ENCODE data around the gene DAB2IP.
A peak's percentile ranks its signal among the peaks of the same experiment; 100 is the strongest.

DAB2IP gene

DNA sequence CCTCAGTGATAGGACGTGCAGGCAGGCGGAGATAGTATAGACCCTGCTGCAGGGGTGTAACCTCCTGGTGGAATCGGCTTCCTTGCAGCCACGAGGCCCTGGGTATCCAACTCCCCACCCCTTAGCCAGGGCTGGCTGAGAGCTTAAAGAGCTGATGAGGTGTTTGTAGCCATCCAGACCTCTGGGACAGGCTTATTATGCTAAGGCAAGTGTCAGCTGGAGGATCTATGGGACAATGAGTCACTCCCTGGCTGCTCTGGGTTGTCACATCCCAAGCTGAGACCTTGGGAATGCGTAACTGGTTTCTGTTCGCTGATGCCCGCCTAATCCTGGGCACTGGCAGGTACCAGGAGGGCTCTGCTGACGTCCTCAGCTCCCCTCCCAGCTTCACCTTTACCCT lies 38.9 kb downstream of the DAB2IP start:
- no peaks in the 10 kb centered on the region for H3K36me3 ChIP-seq (ENCODE audit: insufficient read depth, low read length)
- H3K27me3 ChIP-seq (ENCODE audit: insufficient read depth, low read length), result no peaks in the 10 kb centered on the region
- no peaks in the 10 kb centered on the region for H3K9me3 ChIP-seq (ENCODE audit: low read length)
- peaks cover 11% of the 10 kb centered on the region for H3K4me1 ChIP-seq (ENCODE audit: insufficient read depth, low read length)
- no peak overlapping the region for H2AFZ ChIP-seq (ENCODE audit: low read depth, low read length)
- no peak overlapping the region for H3K4me3 ChIP-seq (ENCODE audit: low read length)

DNA sequence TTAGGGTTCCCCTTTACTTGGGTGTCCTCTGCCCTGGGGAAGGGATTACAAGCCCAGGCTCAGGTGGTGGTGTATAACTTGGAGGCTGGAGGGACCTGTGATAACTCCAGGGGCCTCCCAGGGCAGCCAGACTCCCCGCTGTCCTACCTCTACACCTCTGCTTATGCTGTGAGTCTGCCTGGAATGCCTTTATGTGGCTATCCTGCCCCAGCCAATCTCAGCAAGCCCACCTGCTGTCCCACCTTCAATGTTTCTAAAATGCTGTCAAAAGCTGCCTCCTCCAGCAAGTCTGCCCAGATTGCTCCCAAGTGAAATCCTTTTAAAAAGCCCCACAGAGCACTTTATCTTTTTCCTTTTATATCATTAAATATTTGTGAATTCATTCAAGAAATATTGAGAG lies 39.3 kb downstream of the DAB2IP start:
- Histone ChIP-seq H3K4me1 (ENCODE audit: insufficient read depth, low read length) (peaks cover 12% of the 10 kb centered on the region), H3K9me3 (ENCODE audit: low read length) (no peaks in the 10 kb centered on the region), H3K4me3 (ENCODE audit: low read length) (no peak overlapping the region), H2AFZ (ENCODE audit: low read depth, low read length) (no peak overlapping the region), H3K27me3 (ENCODE audit: insufficient read depth, low read length) (no peaks in the 10 kb centered on the region), H3K36me3 (ENCODE audit: insufficient read depth, low read length) (no peaks in the 10 kb centered on the region)

DNA sequence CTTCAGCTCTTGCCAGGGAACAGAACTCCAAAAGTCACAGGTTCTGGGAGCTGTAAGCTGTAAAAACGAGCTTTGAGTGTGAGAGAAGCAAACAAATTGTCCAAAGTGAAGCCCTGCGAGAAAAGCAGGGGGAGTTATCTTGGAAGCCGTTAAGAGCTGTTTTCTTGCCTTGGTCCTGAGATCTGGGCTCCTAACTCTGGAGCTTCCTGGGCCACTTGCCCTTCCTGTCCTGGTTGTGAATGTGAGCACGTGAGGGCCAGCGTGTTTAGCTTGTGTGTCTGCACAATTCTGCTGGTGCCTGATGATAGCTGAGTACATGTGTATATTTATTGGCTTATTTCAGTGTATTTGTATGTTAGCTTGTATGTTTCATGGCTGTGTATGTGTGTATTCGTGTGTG lies 40.5 kb downstream of the DAB2IP start:
- Histone ChIP-seq H3K4me3 (ENCODE audit: low read length) (no peak overlapping the region), H3K27me3 (ENCODE audit: insufficient read depth, low read length) (no peaks in the 10 kb centered on the region), H3K4me1 (ENCODE audit: insufficient read depth, low read length) (peaks cover 12% of the 10 kb centered on the region), H3K9me3 (ENCODE audit: low read length) (no peaks in the 10 kb centered on the region), H2AFZ (ENCODE audit: low read depth, low read length) (no peak overlapping the region), H3K36me3 (ENCODE audit: insufficient read depth, low read length) (no peaks in the 10 kb centered on the region)

DNA sequence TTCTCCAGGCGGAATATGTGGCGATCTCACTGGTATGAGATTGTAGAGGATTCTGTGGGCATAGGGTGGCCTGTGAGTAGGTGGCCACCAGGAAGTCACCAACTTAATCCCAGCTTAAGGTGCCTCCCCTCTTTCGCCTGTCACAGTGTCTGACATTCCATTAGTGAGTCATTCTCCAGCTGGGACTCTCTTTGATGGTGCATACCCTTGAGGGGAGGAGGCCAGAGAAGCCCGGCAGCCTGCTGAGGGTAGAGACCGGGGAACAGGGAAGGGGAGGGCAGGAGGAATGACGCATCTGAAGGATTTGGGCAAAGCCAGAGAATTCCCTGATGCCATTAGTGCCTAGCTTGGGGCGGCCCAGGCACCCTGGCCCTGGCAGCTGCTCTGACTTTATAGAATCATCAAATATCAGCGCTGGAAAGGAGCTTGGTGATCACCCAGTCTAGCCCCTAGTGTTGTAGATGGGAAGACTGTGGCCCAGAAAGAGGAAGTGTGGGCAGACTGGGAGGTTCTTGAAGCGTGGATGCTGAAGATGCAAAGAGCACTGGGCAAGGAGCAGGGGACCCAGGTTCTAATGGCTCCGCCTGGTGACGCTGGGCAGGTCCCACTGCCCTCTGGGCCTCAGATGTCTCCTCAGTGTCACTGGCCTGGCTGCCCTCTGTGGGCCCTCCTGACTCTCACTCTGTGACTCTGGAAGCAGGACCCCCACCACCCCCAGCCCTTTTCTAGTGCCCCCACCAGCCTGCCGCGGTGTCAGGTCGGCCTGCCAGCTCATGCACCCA lies 41.4 kb downstream of the DAB2IP start:
- Histone ChIP-seq H3K4me3 (ENCODE audit: low read length) (no peak overlapping the region), H3K4me1 (ENCODE audit: insufficient read depth, low read length) (peaks cover 12% of the 10 kb centered on the region), H3K27me3 (ENCODE audit: insufficient read depth, low read length) (no peaks in the 10 kb centered on the region), H2AFZ (ENCODE audit: low read depth, low read length) (no peak overlapping the region), H3K36me3 (ENCODE audit: insufficient read depth, low read length) (no peaks in the 10 kb centered on the region), H3K9me3 (ENCODE audit: low read length) (no peaks in the 10 kb centered on the region)

DNA sequence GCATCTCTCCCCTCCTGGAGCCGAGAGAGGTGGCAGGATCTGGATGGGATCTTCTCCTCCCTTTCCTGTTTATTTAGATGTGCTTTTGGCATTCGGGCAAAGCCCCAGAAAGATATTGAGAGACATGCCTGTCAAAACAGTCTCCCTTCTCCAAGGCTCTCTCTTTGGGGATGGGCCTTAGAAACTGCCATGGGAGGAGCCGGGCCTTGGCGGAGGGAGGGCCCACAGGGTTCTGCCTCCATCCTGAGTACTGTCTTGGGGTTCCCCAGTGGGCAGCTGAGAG lies 41.9 kb downstream of the DAB2IP start:
- Histone ChIP-seq H3K27me3 (ENCODE audit: insufficient read depth, low read length) (no peaks in the 10 kb centered on the region), H3K4me3 (ENCODE audit: low read length) (no peak overlapping the region), H3K36me3 (ENCODE audit: insufficient read depth, low read length) (no peaks in the 10 kb centered on the region), H3K4me1 (ENCODE audit: insufficient read depth, low read length) (peaks cover 12% of the 10 kb centered on the region), H2AFZ (ENCODE audit: low read depth, low read length) (no peak overlapping the region), H3K9me3 (ENCODE audit: low read length) (no peaks in the 10 kb centered on the region)

DNA sequence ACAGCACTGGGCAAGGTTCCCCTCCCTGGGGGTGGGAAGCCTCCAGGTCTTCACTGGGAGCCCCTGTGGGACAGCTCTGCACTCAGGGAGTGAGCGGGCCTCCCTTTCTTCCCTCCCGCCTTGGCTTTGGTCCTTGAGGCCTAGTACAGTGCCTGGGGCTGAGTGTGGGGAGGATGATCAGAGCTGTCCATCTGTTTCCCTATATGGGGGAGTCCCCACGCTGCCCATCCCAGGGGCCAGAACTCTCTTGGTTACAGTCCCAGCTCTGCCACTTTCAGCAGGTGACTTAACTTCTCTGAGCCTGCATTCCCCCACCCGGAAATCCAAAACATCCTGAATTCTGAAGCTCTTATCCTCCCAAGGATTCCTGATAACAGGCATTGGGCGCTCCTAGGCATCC lies 42.6 kb downstream of the DAB2IP start:
- no peaks in the 10 kb centered on the region for H3K9me3 ChIP-seq (ENCODE audit: low read length)
- H2AFZ ChIP-seq (ENCODE audit: low read depth, low read length), result no peak overlapping the region
- peaks cover 12% of the 10 kb centered on the region for H3K4me1 ChIP-seq (ENCODE audit: insufficient read depth, low read length)
- no peaks in the 10 kb centered on the region for H3K27me3 ChIP-seq (ENCODE audit: insufficient read depth, low read length)
- no peak overlapping the region for H3K4me3 ChIP-seq (ENCODE audit: low read length)
- H3K36me3 ChIP-seq (ENCODE audit: insufficient read depth, low read length), result no peaks in the 10 kb centered on the region

DNA sequence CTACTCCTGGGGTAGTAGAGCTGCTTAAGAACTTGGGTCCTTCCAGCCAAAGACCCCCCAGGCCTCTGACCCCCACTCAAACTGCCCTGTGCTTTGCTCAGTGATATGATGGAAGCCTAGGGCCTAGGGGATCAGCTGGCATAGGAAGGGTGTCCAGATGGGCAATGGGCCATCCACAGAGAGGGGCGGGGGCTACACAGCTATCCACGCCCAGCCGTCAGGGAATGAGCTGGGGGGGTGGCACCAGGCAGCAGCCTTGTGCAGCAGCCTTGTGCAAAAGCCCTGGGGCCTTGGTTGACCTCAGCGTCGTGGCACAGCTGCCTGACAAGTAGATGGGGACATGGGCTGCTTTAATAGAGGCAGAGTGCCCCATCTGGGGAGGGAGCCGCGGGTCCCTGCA lies 43.2 kb downstream of the DAB2IP start:
- H3K9me3 ChIP-seq (ENCODE audit: low read length), result no peaks in the 10 kb centered on the region
- H3K36me3 ChIP-seq (ENCODE audit: insufficient read depth, low read length), result no peaks in the 10 kb centered on the region
- H3K27me3 ChIP-seq (ENCODE audit: insufficient read depth, low read length), result no peaks in the 10 kb centered on the region
- H2AFZ ChIP-seq (ENCODE audit: low read depth, low read length), result no peak overlapping the region
- H3K4me3 ChIP-seq (ENCODE audit: low read length), result no peak overlapping the region
- H3K4me1 ChIP-seq (ENCODE audit: insufficient read depth, low read length), result peaks cover 12% of the 10 kb centered on the region

DNA sequence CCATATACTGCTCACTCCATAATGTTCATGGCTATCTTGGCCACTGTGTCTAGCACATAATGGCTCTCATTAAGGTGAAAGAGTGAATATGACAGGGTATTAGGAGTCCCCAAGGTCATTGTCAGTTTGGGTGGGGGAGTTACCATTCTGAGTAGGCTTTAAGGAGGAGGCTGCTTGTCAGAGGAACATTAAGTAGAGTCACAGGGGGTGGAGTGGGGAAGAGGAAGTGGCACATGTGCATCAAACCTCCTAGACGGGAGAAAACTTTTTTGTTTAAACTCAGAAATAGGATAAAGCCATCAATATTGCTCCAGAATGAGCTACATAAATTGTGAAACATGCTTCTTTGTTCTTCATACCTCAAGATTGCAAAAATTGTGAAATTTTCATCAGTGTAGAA lies 45.5 kb downstream of the DAB2IP start:
- Histone ChIP-seq H3K4me1 (ENCODE audit: insufficient read depth, low read length) (peaks cover 33% of the 10 kb centered on the region), H3K36me3 (ENCODE audit: insufficient read depth, low read length) (no peaks in the 10 kb centered on the region), H3K27me3 (ENCODE audit: insufficient read depth, low read length) (no peaks in the 10 kb centered on the region), H2AFZ (ENCODE audit: low read depth, low read length) (no peak overlapping the region), H3K4me3 (ENCODE audit: low read length) (no peak overlapping the region), H3K9me3 (ENCODE audit: low read length) (no peaks in the 10 kb centered on the region)

DNA sequence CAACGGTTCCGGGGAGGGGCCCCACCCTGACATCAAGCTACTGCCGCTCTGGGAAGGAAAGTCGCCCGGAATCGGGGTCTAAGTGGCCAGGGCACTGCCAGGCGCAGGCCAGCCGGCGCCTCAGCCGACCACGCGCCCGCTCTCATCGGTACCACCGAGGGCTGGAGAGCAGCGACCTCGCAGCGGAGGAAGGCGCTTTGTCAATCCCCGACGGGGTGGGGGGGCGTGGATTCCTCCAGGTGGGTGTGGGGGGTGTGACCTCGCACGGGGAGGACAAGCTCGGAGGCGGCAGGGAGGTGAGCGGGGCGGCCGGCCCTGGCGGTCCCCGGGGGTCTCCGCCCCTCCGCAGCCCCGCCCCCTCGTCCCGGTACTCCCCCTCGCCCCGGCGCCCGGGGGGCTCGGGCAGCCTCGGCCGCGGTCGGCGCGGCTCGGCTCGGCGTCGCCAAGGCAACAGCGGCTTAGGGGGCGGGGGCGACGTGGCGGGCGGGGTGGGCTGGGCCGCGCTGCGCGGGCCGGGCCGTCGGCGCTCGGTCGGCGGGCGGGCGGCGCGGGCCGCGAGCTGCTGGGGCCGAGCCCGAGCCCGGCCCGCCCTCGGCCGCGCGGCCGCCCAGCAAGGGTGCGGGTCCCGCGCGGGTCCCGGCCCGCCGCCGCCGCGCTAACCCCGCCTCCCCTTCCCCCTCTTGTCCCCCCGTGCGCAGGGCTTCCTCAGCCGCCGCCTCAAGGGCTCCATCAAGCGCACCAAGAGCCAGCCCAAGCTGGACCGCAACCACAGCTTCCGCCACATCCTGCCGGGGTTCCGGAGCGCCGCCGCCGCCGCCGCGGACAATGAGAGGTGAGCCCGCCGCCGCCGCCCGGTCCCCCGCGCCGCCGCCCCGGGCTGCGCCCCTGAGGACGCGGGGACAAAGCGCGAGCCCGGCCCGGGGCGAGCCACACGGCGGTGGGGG lies 47.5 kb downstream of the DAB2IP start:
- no peaks in the 10 kb centered on the region for H3K36me3 ChIP-seq (ENCODE audit: insufficient read depth, low read length)
- H3K4me1 ChIP-seq (ENCODE audit: insufficient read depth, low read length), result peaks cover 26% of the 10 kb centered on the region
- peak overlapping the region; percentile 67 for H2AFZ ChIP-seq (ENCODE audit: low read depth, low read length)
- no peaks in the 10 kb centered on the region for H3K27me3 ChIP-seq (ENCODE audit: insufficient read depth, low read length)
- peak overlapping the region; percentile 74 for H3K4me3 ChIP-seq (ENCODE audit: low read length)
- H3K9me3 ChIP-seq (ENCODE audit: low read length), result no peaks in the 10 kb centered on the region

DNA sequence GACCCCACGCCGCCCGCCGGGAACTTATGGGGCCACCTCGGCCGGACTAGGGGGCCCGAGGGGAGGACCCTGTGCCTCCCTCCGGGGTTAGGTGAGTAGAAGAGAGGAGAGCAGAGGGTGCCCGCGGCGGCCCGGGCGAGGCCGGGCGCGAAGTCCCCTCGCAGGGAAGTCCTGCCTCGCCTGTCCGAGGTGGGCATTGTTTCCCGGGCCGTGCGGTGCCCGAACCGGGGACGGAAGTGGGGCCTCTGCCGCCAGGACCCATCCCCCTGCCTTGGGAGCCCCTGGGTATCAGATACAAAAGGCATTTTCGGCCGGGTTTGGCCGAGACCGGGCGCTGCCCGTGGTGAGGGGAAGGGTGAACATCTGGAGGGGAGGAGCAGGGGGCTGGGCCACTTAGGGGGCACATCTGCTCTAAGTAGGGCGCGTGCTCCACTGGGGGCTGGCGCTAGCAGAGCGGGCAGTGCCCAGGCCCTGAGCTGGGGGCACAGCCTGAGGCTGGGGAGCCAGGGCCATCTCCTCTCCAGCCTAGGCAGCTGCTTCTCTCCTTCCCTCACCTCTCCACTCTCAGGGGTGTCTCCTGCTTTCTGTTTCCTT lies 48.2 kb downstream of the DAB2IP start:
- H3K27me3 ChIP-seq (ENCODE audit: insufficient read depth, low read length), result no peaks in the 10 kb centered on the region
- H2AFZ ChIP-seq (ENCODE audit: low read depth, low read length), result peak overlapping the region; percentile 67
- no peaks in the 10 kb centered on the region for H3K9me3 ChIP-seq (ENCODE audit: low read length)
- H3K4me3 ChIP-seq (ENCODE audit: low read length), result peak overlapping the region; percentile 74
- peaks cover 26% of the 10 kb centered on the region for H3K4me1 ChIP-seq (ENCODE audit: insufficient read depth, low read length)
- no peaks in the 10 kb centered on the region for H3K36me3 ChIP-seq (ENCODE audit: insufficient read depth, low read length)

DNA sequence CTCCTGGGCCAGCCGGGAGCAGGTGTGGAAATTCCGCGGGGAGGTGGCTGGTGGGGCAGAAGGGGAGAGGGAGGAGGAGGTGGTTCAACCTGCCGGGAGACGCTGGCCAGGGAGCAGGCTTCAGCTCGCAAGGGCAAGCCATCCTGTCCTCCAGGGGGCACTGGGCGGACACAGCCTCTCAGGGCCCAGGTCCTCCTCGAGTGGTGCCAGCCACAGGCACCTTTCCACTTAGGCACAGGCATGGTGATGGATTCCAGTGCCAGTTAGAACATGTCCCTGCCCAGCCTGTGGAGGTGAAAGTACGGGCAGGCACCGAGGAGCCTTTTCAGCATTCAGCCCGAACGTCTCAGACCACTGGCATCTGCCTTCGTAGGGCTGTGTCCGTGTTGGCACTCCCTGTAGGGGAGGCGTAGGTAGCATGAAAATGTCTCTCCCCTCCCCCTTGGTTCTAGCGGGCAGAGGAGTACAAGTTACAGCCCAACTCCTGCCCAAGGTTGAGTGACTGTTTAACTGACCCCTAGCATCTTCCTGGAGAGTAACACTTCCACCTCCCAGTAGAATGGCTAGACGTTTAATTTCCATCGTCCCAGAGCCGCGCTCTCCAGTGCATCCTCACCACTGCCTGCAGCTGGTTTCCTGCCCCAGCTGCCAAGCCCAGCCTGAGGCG lies 48.9 kb downstream of the DAB2IP start:
- H3K27me3 ChIP-seq (ENCODE audit: insufficient read depth, low read length), result no peaks in the 10 kb centered on the region
- peak overlapping the region; percentile 74 for H3K4me3 ChIP-seq (ENCODE audit: low read length)
- no peak overlapping the region for H2AFZ ChIP-seq (ENCODE audit: low read depth, low read length)
- H3K36me3 ChIP-seq (ENCODE audit: insufficient read depth, low read length), result no peaks in the 10 kb centered on the region
- H3K9me3 ChIP-seq (ENCODE audit: low read length), result no peaks in the 10 kb centered on the region
- peaks cover 23% of the 10 kb centered on the region for H3K4me1 ChIP-seq (ENCODE audit: insufficient read depth, low read length)

DNA sequence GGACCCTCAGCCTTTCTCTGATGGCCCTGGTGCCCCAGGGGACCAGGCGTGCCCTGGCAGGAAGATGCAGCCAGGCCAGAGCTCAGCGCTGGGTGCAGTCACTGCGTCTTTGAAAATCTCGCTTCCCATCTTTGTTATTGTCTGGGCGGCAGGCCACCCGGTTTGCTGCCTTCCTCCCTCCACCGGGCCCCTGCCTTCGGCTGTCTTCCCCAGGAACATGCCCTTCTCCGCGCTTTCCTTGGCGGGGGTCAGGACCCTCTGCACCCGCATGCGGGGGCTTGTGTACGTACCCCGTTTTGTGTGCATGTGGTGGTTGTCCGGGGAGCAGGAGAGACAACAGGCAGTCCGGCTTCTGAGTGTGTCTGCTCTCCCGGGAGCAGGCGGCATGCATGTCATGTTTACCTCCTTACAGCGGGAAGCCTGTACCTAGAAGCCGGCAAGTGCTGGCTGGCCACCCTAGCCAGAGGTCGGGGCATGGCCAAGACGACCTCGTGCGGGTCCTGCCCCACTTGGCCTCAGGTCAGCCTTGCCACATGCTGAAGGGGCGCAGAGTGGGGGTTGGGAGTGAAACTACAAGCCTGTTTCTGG lies 49.5 kb downstream of the DAB2IP start:
- Histone ChIP-seq H3K4me3 (ENCODE audit: low read length) (peak overlapping the region; percentile 74), H3K9me3 (ENCODE audit: low read length) (no peaks in the 10 kb centered on the region), H3K27me3 (ENCODE audit: insufficient read depth, low read length) (no peaks in the 10 kb centered on the region), H2AFZ (ENCODE audit: low read depth, low read length) (no peak overlapping the region), H3K36me3 (ENCODE audit: insufficient read depth, low read length) (no peaks in the 10 kb centered on the region), H3K4me1 (ENCODE audit: insufficient read depth, low read length) (peaks cover 22% of the 10 kb centered on the region)

Data from neuron (in vitro differentiated cells).